PFSK-1 (cell line): ENCODE measurements around the gene GNB5.

Experiments
- POLR2AphosphoS5 ChIP-seq: IDR thresholded peaks from 2 replicates; pipeline ENCODE4 v1.6.1; 2012; ENCODE audit warnings: low read depth, mild to moderate bottlenecking, control low read depth, low read length, moderate library complexity
- REST ChIP-seq, 2 experiments: IDR thresholded peaks; 2 replicates each; pipeline versions ENCODE4 v1.6.1 to v1.8.0; 2011 to 2012; ENCODE audit warnings: low read depth in 2 of 2, low read length in 2 of 2, control low read depth in 1 of 2, inconsistent platforms in 1 of 2, mild to moderate bottlenecking in 1 of 2, moderate library complexity in 1 of 2; ENCODE audit not compliant: insufficient read depth in 1 of 2
- SIN3A ChIP-seq: IDR thresholded peaks from 2 replicates; pipeline ENCODE4 v1.6.1; 2012; ENCODE audit warnings: mild to moderate bottlenecking, low read length, moderate library complexity, borderline replicate concordance; ENCODE audit not compliant: insufficient read depth

- TF ChIP-seq POLR2AphosphoS5, result no peak
- TF ChIP-seq SIN3A, result no peak
- no peak for TF ChIP-seq REST (IDR thresholded peaks at IDR 0.05; ENCODE audit: insufficient read depth in 1 of 2, low read depth in 2 of 2, low read length in 2 of 2)
Measured at GRCh38 chr15:52107238-52107637, 84.0 kb downstream of the GNB5 start.
